HG03432 (cell line): Measurements from ENCODE around the gene NOMO2.
"Not testable (repeated sequence)": the region's sequence is repeated elsewhere in the genome, so short reads cannot be mapped to it uniquely, and the experiment has no call there.

ENCODE experiments used
- ATAC-seq: cut with Tn5 transposase; IDR thresholded peaks from one replicate; pipeline ENCODE4 v1.9.1; 2021; ENCODE audit warnings: mild to moderate bottlenecking, moderate library complexity; ENCODE audit not compliant: unreplicated experiment

Gene NOMO2

GRCh38 chr16:18521445-18522181, 40.3 kb downstream of the NOMO2 start:
- not testable (repeated sequence) for ATAC-seq

DNA sequence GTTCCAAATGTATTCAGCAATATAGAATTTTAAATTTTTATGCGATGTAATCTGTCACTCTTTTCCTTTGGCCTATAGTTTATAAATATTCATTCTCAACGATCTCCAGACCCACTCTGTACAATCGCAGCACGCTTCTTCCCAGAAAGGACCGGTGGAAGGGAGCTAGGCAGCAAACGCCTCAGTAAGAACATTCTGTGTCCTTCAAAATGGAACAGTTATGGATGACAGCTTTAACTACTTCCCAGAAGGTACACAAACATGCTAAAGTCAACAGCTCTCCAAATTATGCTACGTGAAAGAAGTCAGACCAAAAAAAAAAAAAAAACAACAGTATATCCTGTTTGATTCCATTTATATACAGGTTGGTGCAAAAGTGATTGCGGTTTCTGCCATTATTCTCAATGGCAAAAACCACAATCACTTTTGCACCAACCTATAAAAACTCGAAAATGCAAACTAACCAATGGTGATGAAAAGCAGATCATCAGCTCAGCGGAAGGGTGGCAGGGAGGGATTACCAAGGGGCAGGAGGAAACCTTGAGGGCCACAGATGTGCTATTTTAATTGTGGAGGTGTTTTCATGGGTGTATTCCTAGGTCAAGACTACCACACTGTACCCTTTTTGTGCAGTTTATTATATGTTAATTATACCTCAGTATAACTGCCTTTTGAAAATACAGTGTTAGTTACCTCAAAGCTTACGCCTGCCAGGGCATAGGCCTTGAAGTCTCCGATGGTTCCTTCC, 43.2 kb downstream of the NOMO2 start:
- not testable (repeated sequence) for ATAC-seq

- ATAC-seq = not testable (repeated sequence)
Observed at GRCh38 chr16:18498430-18498829, 63.5 kb downstream of the NOMO2 start.

DNA sequence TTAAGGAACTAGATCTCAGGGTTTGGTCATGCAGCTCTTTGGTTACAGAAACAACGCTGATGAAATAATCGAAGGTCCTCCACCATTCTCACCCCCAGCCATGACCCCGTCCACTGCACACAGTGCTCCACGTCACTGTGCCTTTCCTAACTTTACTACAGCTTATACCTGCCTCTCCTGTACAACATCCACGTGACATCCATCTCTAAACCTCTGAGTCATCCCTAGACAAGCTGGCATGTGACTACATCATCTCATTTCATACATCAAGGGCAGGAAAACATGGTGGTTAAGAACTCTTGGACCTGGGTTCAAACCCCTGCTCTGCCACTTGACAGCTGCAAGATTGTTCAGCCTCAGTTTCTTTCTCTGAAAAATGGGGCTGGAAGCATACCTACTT, 64.9 kb downstream of the NOMO2 start:
- ATAC-seq = not testable (repeated sequence)

GRCh38 chr16:18492118-18492897, 69.6 kb downstream of the NOMO2 start:
- not testable (repeated sequence) for ATAC-seq

DNA sequence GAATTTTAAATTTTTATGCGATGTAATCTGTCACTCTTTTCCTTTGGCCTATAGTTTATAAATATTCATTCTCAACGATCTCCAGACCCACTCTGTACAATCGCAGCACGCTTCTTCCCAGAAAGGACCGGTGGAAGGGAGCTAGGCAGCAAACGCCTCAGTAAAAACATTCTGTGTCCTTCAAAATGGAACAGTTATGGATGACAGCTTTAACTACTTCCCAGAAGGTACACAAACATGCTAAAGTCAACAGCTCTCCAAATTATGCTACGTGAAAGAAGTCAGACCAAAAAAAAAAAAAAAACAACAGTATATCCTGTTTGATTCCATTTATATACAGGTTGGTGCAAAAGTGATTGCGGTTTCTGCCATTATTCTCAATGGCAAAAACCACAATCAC, 125.9 kb downstream of the NOMO2 start:
- not testable (repeated sequence) for ATAC-seq

GRCh38 chr16:18415827-18416226, 146.1 kb downstream of the NOMO2 start:
- ATAC-seq = not testable (repeated sequence)

DNA sequence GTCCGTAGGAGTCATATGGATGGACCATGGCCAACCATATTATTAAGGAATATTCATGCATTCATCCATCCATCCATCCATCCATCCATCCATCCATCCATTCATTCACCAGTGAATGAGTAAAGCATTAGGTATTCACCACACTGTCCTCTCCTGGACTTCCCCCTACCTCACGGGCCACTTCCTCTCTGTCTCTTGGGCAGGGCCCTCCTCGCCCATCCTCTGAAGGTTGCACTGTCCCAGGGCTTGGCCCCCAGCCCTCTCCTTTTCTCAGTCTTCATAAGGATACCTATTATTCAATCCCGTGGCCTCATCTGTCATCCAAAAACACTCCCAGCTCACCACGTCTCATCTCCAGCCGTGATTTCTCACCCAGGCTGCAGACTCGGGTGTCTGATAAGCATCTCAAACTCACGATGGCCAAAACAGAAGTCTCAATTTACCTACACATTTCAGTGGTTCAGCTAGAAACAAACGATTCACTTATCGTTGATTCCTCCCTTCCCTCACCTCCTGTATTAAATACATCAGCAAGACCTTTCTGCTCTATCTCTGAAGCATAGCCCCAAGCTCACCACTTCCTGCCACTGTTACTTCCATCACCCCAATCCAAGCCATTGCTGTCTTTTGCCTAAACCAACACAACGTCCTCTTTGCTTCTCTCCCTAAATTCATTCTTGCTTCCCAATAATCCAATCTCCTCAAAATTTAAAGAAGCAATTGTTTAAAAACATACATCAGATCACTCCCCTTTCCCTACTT, 152.2 kb downstream of the NOMO2 start:
- not testable (repeated sequence) for ATAC-seq

GRCh38 chr16:18401851-18402657, 159.8 kb downstream of the NOMO2 start:
- ATAC-seq = peak; percentile 62

DNA sequence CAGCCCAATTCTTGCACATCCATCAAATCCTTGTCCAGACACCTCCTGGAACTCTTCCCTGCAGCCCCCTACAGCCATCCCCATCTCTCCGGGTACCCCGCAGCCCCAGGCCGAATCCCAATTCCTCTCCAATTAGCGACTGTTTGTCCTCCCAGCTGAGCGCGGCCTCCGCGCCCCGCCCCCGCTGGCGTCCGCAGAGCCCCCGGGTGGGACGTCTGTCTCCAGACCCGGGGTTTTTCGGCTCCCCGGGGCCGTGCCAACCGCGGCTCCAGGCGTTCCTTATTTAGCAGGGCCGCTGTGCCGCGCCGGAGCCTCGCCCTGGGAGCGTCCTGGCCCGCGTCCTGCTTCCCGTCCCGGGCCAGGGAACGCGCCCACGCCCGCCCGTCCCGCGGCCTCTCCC, 160.7 kb downstream of the NOMO2 start:
- not testable (repeated sequence) for ATAC-seq

GRCh38 chr16:18394363-18394762, 167.5 kb downstream of the NOMO2 start:
- not testable (repeated sequence) for ATAC-seq

GRCh38 chr16:18387767-18388166, 174.1 kb downstream of the NOMO2 start:
- ATAC-seq = not testable (repeated sequence)

- not testable (repeated sequence) for ATAC-seq
Observed at GRCh38 chr16:18386517-18386916, 175.4 kb downstream of the NOMO2 start.

DNA sequence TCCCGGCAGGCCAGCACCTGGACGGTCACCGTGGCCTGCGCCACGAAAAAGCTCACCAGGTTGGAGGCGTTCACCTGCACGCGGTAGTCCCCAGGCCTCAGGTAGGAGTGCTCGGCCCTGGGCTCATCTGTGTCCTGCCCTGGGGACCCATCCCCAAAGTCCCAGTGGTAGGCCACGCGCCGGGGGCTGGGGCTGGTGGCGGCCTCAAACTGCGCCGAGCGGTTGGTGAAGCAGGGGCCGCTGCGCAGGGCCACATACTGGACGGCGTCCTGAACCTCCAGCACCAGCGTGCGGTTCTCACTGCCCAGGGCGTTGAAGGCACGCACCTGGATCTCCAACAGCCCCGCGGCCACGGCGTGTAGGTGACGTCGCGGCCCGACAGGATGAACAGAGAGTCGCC, 176.6 kb downstream of the NOMO2 start:
- ATAC-seq = not testable (repeated sequence)

DNA sequence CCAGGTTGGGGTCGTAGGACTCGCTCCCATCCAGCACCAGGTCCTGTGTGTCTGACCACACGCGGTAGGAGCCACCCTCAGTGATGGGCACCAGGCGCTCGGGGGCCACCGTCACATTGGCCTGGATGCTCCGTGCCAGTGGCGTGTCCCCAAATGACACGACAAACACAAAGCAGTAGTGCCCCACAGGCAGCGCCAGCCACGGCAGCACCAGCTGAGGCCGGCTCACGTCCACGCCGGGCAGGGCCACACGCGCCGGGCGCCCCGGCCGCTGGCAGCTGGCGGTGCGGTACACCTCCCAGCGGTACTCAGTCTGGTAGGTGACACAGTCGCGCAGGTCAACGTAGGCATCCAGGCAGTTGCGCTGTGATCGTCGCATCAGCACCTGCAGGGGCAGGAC, 177.0 kb downstream of the NOMO2 start:
- not testable (repeated sequence) for ATAC-seq

DNA sequence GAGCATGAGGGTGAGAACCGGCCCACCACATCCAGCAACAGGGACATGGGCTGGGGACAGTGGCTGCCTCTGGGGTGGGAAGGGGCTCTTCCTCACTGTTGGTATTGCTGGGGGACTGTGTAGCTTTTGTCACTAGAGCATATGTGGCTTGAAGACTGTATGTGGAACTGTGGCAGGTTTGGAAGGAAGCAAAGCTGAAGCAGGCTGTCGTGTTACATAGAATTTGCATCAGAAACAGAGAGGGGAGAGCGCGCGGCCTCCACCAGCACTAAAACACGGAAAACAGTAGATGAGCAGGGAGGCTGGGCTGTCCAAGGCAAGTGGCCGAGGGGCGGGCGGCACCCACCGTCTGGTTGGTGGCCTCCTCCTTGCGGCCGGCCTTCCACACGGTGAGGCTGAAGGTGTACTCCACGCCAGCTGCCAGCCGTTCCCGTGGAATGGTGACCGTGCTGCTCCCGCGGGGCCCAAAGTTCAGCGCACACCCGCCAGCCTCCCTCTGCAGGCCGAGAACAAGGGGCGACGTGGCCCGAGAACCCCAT, 177.7 kb downstream of the NOMO2 start:
- ATAC-seq = not testable (repeated sequence)

GRCh38 chr16:18382696-18383095, 179.2 kb downstream of the NOMO2 start:
- ATAC-seq = not testable (repeated sequence)
